ENCODE measurements around the gene SLC22A6.

The SLC22A6 gene

GRCh38 chr11:62984451-62984991, at the start of gene SLC22A6:
Gene SLC22A6, minus strand, starts transcription at chr11:62984967. Its CDS starts 277 bp downstream, at chr11:62984690.
- no peak for DNase-seq

GRCh38 chr11:63032457-63032856, 47.7 kb upstream of the SLC22A6 start:
- DNase-seq: no peak

GRCh38 chr11:63023841-63024648, 39.3 kb upstream of the SLC22A6 start:
- peak; percentile 33 to 74 for DNase-seq

GRCh38 chr11:63023222-63023814, 38.6 kb upstream of the SLC22A6 start:
- no peak for DNase-seq

- DNase-seq: no peak
These were observed 37.7 kb upstream of the SLC22A6 start for GRCh38 chr11:63022441-63022840.

- no peak for DNase-seq
These were observed 36.0 kb upstream of the SLC22A6 start for GRCh38 chr11:63020671-63021291.

- no peak for DNase-seq
These were observed 34.7 kb upstream of the SLC22A6 start for GRCh38 chr11:63019506-63019905.

GRCh38 chr11:63017306-63017974, 32.7 kb upstream of the SLC22A6 start:
- DNase-seq: no peak

- no peak for DNase-seq
These were observed 30.9 kb upstream of the SLC22A6 start, which contains the start of gene SLC22A8 for GRCh38 chr11:63015521-63016215. Gene SLC22A8, minus strand, starts transcription at chr11:63015841. Its CDS starts 883 bp downstream, at chr11:63014958.

- DNase-seq: no peak
These were observed 29.8 kb upstream of the SLC22A6 start for GRCh38 chr11:63014408-63015055.

GRCh38 chr11:63012839-63013238, 28.1 kb upstream of the SLC22A6 start:
- DNase-seq: no peak

- no peak for DNase-seq
These were observed 27.7 kb upstream of the SLC22A6 start for GRCh38 chr11:63012430-63012829.

GRCh38 chr11:63010934-63011439, 26.2 kb upstream of the SLC22A6 start:
- DNase-seq: no peak

GRCh38 chr11:63007920-63008319, 23.2 kb upstream of the SLC22A6 start:
- no peak for DNase-seq

GRCh38 chr11:63001456-63001855, 16.7 kb upstream of the SLC22A6 start:
- no peak for DNase-seq

GRCh38 chr11:62999649-63000048, 14.9 kb upstream of the SLC22A6 start:
- DNase-seq: no peak

- DNase-seq: no peak
These were observed 14.4 kb upstream of the SLC22A6 start for GRCh38 chr11:62999156-62999555.

- DNase-seq: no peak
These were observed 11.5 kb upstream of the SLC22A6 start for GRCh38 chr11:62996271-62996670.

- DNase-seq: no peak
These were observed 10.0 kb upstream of the SLC22A6 start for GRCh38 chr11:62994775-62995174.

- no peak for DNase-seq
These were observed 3.5 kb upstream of the SLC22A6 start for GRCh38 chr11:62988276-62988675.

GRCh38 chr11:62985041-62985750, 429 bp upstream of the SLC22A6 start:
- no peak for DNase-seq

All from SW 1271 (cell line).